HepG2 (cell line): ENCODE data around the gene NCS1.

Source experiments
- ASH2L ChIP-seq: fragments of 300-600, 200-600 bp; sonication (generic); IDR thresholded peaks from 2 replicates; pipeline ENCODE4 v1.7.0; 2017; ENCODE audit warnings: low read depth, mild to moderate bottlenecking, moderate library complexity, mixed read lengths, low read length; ENCODE audit not compliant: insufficient read length
- CTCF ChIP-seq: sonication (generic); formaldehyde crosslinking; IDR thresholded peaks from 2 replicates; pipeline ENCODE4 v1.5.0; 2020; ENCODE audit warnings: mild to moderate bottlenecking, missing genetic modification reagents, moderate library complexity
- NR2F2 ChIP-seq: IDR thresholded peaks from 2 replicates; pipeline ENCODE4 v1.6.1; 2012; ENCODE audit warnings: low read depth, inconsistent platforms, borderline replicate concordance
- REPIN1 ChIP-seq: sonication (generic); formaldehyde crosslinking; IDR thresholded peaks from 2 replicates; pipeline ENCODE4 v1.8.0; 2022; ENCODE audit warnings: missing genetic modification reagents, low read depth, mild to moderate bottlenecking, borderline replicate concordance
- SPEN ChIP-seq: sonication (generic); formaldehyde crosslinking; IDR thresholded peaks from 2 replicates; pipeline ENCODE4 v1.5.1; 2020; ENCODE audit warnings: low read depth, mild to moderate bottlenecking, missing genetic modification reagents
- SRSF9 ChIP-seq: fragments of 200-400 bp; formaldehyde crosslinking; IDR thresholded peaks from 2 replicates; pipeline ENCODE4 v1.6.1; 2018; ENCODE audit warnings: borderline replicate concordance, mild to moderate bottlenecking, low read depth, low read length; ENCODE audit not compliant: insufficient read depth, poor library complexity, severe bottlenecking
- ZBTB1 ChIP-seq: sonication (generic); formaldehyde crosslinking; IDR thresholded peaks from 2 replicates; pipeline ENCODE4 v1.4.0; 2020; ENCODE audit warnings: missing genetic modification reagents, borderline replicate concordance
- ZNF18 ChIP-seq: sonication (generic); formaldehyde crosslinking; IDR thresholded peaks from 2 replicates; pipeline ENCODE4 v1.8.0; 2022; ENCODE audit warnings: mild to moderate bottlenecking, missing genetic modification reagents; ENCODE audit not compliant: insufficient replicate concordance

GRCh38 chr9:130149031-130149430 is 23.2 kb upstream of the NCS1 start:
- TF ChIP-seq ASH2L (no peak), SRSF9 (no peak), REPIN1 (no peak), ZBTB1 (CRISPR knock-in tag) (no peak), SPEN (no peak), ZNF18 (CRISPR knock-in tag) (no peak), NR2F2 (no peak), CTCF (CRISPR knock-in tag) (no peak)
